ENCODE data around the gene TRAPPC1.

The TRAPPC1 gene

GRCh38 chr17:7940743-7941142, 9.0 kb upstream of the TRAPPC1 start:
- no peak overlapping the region for H3K4me3 ChIP-seq (replicated peaks in 1 of 2; ENCODE audit: low read depth in 2 of 2, low read length in 2 of 2)
- no peak for TF ChIP-seq CTCF (IDR thresholded peaks at IDR 0.05; ENCODE audit: low read depth, low read length)
- DNase-seq (ENCODE audit: low read depth in 2 of 2) = no peak

- no peak for DNase-seq (ENCODE audit: low read depth in 2 of 2)
- no peak overlapping the region for H3K4me3 ChIP-seq (replicated peaks in 1 of 2; ENCODE audit: low read depth in 2 of 2, low read length in 2 of 2)
- no peak for TF ChIP-seq CTCF (IDR thresholded peaks at IDR 0.05; ENCODE audit: low read depth, low read length)
Observed at GRCh38 chr17:7940034-7940433, 8.3 kb upstream of the TRAPPC1 start.

- no peak overlapping the region for H3K4me3 ChIP-seq (replicated peaks in 1 of 2; ENCODE audit: low read depth in 2 of 2, low read length in 2 of 2)
- DNase-seq (ENCODE audit: low read depth in 2 of 2) = no peak
- TF ChIP-seq CTCF (IDR thresholded peaks at IDR 0.05; ENCODE audit: low read depth, low read length) = no peak
Observed at GRCh38 chr17:7935859-7936258, 4.1 kb upstream of the TRAPPC1 start.

- peak; percentile 60 to 72 for DNase-seq (ENCODE audit: low read depth in 2 of 2)
- TF ChIP-seq CTCF (IDR thresholded peaks at IDR 0.05; ENCODE audit: low read depth, low read length) = peak; percentile 45
- peak overlapping the region; percentile 87 to 98 for H3K4me3 ChIP-seq (replicated peaks in 1 of 2; ENCODE audit: low read depth in 2 of 2, low read length in 2 of 2)
Observed at GRCh38 chr17:7932949-7933348, 1.2 kb upstream of the TRAPPC1 start.

- peak; percentile 31 to 42 for DNase-seq (ENCODE audit: low read depth in 2 of 2)
- TF ChIP-seq CTCF (IDR thresholded peaks at IDR 0.05; ENCODE audit: low read depth, low read length) = no peak
Observed at GRCh38 chr17:7932483-7932891, 741 bp upstream of the TRAPPC1 start.

GRCh38 chr17:7930841-7931631, 710 bp downstream of the TRAPPC1 start:
- DNase-seq (ENCODE audit: low read depth in 2 of 2) = no peak
- peak overlapping the region; percentile 87 to 98 for H3K4me3 ChIP-seq (replicated peaks in 1 of 2; ENCODE audit: low read depth in 2 of 2, low read length in 2 of 2)
- no peak for TF ChIP-seq CTCF (IDR thresholded peaks at IDR 0.05; ENCODE audit: low read depth, low read length)

More at GRCh38 chr17:7932483-7932891, 741 bp upstream of the TRAPPC1 start:
- peak overlapping the region; percentile 87 to 98 for H3K4me3 ChIP-seq (replicated peaks in 1 of 2; ENCODE audit: low read depth in 2 of 2, low read length in 2 of 2)
